Tibial artery (tissue), 4 donors: ENCODE measurements around the gene TSHZ2.

ENCODE experiments used
- DNase-seq, 2 donors: peaks; one replicate each; pipeline ENCODE4 v3.0.0-alpha.2; 2019
- H3K27ac ChIP-seq, 2 donors: fragments of 200-600 bp; sonication (generic) in 1 of 2; 1 replicate in 1 of 2; 2 replicates in 1 of 2; pipeline ENCODE4 v1.5.1; 2018 to 2019; ENCODE audit warnings: mild to moderate bottlenecking in 1 of 2
- H3K27me3 ChIP-seq, 2 donors: fragments of 200-600 bp; sonication (generic) in 1 of 2; one replicate each; pipeline versions ENCODE4 v1.5.1 to v1.6.0; 2016 to 2019
- H3K36me3 ChIP-seq, 3 donors: fragments of 200-600 bp; sonication (generic) in 2 of 3; one replicate each; pipeline ENCODE4 v1.5.1; 2016 to 2019; ENCODE audit warnings: mild to moderate bottlenecking in 2 of 3
- H3K4me1 ChIP-seq, 4 donors: fragments of 200-600 bp; sonication (generic) in 2 of 4; 1 replicate in 3 of 4; 2 replicates in 1 of 4; pipeline ENCODE4 v1.5.1; 2016 to 2019
- H3K4me3 ChIP-seq, 2 donors: fragments of 200-600 bp; sonication (generic) in 1 of 2; 1 replicate in 1 of 2; 2 replicates in 1 of 2; pipeline ENCODE4 v1.5.1; 2018 to 2019; ENCODE audit warnings: mild to moderate bottlenecking in 2 of 2
- H3K9me3 ChIP-seq, 3 donors: fragments of 200-600 bp; sonication (generic) in 1 of 3; one replicate each; pipeline ENCODE4 v1.5.1; 2016 to 2019
- CTCF ChIP-seq, 2 experiments: fragments of 200-600 bp in 1 of 2; fragments of 450-650 bp in 1 of 2; IDR thresholded peaks; one replicate each; pipeline ENCODE4 v1.5.1; 2017 to 2019; ENCODE audit warnings: antibody characterized with exemption in 2 of 2, mild to moderate bottlenecking in 1 of 2, moderate library complexity in 1 of 2
- intact Hi-C: fragments of 100-400 bp; cut with DNase I; formaldehyde crosslinking; loops from one replicate; pipeline ENCODE4 v1.15.0; 2023; ENCODE audit warnings: low total_unique reads

The TSHZ2 gene

GRCh38 chr20:53195876-53196610, 223.9 kb downstream of the TSHZ2 start:
- Histone ChIP-seq H3K27me3 (no peaks in the 10 kb centered on the region), H3K4me3 (no peak overlapping the region), H3K36me3 (no peaks in the 10 kb centered on the region), H3K4me1 (peaks cover 0 to 11% (median 0%) of the 10 kb centered on the region in 4 donors), H3K27ac (no peak overlapping the region), H3K9me3 (no peaks in the 10 kb centered on the region)
- no peak for TF ChIP-seq CTCF (IDR thresholded peaks at IDR 0.05)
- DNase-seq = no peak
- intact Hi-C loops = no loop called here

DNA sequence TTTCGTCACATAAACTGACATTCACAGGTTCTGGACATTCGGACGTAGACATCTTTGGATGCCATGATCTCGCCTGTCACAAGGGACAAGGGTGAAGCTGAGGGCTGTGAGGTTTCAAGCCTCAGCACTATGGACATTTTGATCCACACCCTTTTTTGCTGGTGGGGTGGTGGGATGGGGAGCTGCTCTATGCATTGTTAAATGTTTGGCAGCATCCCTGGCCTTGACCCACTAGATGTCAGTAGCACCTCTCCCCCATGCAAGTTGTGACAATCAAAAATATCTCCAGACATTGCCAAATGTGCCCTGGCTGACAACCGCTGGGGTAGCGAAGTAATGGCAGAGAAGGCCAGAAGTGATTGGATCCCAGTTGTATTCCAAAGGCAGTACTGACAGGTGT, 229.4 kb downstream of the TSHZ2 start:
- Histone ChIP-seq H3K4me3 (no peak overlapping the region), H3K27me3 (no peaks in the 10 kb centered on the region), H3K4me1 (no peaks in the 10 kb centered on the region), H3K36me3 (no peaks in the 10 kb centered on the region), H3K27ac (no peak overlapping the region), H3K9me3 (no peaks in the 10 kb centered on the region)
- intact Hi-C loops = no loop called here
- TF ChIP-seq CTCF (IDR thresholded peaks at IDR 0.05) = no peak
- no peak for DNase-seq

DNA sequence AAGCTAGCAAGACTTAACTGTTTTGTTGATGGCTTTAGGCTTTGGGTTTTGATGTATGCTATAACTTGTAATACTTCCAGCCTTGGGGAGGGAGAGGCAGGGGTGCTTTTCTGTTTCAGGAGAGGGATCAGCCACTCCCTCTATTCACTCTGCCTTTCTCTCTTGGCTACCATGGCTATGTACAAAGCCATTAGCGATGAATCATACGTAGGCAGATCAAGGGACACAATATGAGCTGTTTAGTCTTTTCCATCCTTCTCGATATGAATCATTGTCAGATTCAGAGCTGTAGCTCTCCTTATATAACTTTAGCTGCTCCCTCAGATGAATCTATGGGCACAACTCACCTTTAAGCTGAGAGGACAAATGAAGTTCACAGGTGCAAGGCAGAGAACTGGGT, 230.6 kb downstream of the TSHZ2 start:
- DNase-seq = no peak
- no peaks in the 10 kb centered on the region for H3K4me1 ChIP-seq
- H3K9me3 ChIP-seq = no peaks in the 10 kb centered on the region
- TF ChIP-seq CTCF (IDR thresholded peaks at IDR 0.05) = no peak
- H3K4me3 ChIP-seq = no peak overlapping the region
- intact Hi-C loops = no loop called here
- H3K27me3 ChIP-seq = no peaks in the 10 kb centered on the region
- H3K36me3 ChIP-seq = no peaks in the 10 kb centered on the region
- no peak overlapping the region for H3K27ac ChIP-seq

GRCh38 chr20:53205046-53205445, 232.9 kb downstream of the TSHZ2 start:
- no peak for DNase-seq
- no peaks in the 10 kb centered on the region for H3K4me1 ChIP-seq
- no peak overlapping the region for H3K27ac ChIP-seq
- intact Hi-C loops = no loop called here
- TF ChIP-seq CTCF (IDR thresholded peaks at IDR 0.05) = no peak
- no peak overlapping the region for H3K4me3 ChIP-seq
- no peaks in the 10 kb centered on the region for H3K27me3 ChIP-seq
- no peaks in the 10 kb centered on the region for H3K36me3 ChIP-seq
- H3K9me3 ChIP-seq = no peaks in the 10 kb centered on the region

DNA sequence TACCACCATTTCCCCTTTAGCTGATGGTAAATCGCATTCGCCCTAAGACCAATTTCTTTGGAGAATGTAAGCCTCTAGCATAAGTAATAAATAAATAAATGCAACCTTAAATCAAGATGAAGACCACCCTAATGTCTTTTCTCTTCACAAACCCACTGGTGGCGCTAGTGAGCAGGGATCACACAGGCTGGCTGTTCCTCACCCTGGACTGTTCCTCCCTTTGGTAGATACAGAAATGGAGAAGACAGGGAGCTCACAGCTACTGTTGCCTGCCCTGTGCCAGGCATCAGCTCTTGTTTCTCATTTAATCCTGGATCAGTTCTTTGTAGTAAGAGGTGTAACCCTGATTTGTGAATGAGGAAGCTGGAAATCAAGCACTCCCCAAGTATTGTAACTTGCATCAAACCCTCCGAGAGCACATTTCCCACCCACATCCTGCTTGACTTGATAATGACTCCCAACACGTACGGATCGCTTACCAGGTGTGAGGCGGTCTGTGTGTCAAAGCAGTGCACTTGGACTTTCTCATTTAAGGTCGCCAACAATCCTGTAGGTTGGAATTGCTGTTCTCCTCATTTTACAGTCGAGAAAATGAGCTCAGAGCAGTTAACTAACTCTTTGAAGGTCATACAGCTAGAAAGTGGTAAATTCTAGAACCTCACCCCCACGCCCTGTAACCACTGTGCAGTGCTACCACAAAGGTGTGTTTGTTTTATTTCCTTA, 236.1 kb downstream of the TSHZ2 start:
- no peaks in the 10 kb centered on the region for H3K27me3 ChIP-seq
- H3K27ac ChIP-seq = no peak overlapping the region
- H3K4me1 ChIP-seq = no peaks in the 10 kb centered on the region
- DNase-seq = no peak
- intact Hi-C loops = no loop called here
- TF ChIP-seq CTCF (IDR thresholded peaks at IDR 0.05) = no peak
- H3K36me3 ChIP-seq = no peaks in the 10 kb centered on the region
- no peaks in the 10 kb centered on the region for H3K9me3 ChIP-seq
- no peak overlapping the region for H3K4me3 ChIP-seq
